ENCODE data around the gene RNF224.

RNF224 gene

DNA sequence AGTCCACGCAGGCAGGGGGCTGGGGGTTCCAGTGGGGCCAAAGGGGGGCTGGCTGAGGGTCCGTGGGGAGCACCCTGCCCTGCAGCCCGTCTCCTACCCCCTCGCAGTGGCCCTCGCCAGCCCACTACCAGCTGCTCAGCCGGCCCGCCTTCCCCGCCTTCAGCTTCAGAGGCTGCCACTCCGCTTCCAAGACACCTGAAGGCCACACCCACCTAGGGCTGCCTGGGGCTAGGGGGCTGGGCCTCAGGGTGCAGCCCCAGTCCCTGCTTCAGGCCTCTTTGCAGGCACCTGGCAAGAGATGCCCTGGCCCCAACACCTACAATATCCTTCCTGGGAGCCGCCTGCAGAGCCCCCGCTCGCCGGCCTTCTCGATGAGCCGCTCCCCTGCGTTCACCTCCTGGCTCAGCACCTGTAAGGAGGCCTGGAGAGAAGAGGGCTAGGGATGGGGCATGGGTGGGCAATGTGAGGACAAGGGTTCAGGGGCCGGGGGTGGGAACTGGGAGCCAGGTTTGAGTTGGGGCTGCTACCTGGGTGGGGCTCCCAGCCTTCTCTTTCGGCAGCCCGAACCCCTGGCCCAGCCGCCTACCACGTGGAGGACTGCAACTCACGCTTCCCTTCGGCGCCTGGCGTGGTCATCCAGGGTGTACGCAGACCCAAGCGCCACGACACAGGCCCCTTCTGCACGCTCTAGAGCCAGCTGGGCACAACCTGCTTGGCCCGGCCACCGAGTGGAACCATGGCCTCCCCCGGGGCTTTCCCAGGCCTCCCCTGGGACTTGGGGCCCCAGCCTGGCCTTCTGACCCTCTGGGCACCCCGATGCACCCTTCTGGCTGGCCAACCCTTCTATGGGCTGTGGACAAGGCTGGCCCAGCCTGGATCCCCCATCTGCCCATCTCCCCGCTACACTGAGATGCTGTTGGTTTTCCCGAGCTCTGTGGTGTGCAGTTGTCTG lies 25.5 kb downstream of the RNF224 start:
- TF ChIP-seq, protein P1, sequence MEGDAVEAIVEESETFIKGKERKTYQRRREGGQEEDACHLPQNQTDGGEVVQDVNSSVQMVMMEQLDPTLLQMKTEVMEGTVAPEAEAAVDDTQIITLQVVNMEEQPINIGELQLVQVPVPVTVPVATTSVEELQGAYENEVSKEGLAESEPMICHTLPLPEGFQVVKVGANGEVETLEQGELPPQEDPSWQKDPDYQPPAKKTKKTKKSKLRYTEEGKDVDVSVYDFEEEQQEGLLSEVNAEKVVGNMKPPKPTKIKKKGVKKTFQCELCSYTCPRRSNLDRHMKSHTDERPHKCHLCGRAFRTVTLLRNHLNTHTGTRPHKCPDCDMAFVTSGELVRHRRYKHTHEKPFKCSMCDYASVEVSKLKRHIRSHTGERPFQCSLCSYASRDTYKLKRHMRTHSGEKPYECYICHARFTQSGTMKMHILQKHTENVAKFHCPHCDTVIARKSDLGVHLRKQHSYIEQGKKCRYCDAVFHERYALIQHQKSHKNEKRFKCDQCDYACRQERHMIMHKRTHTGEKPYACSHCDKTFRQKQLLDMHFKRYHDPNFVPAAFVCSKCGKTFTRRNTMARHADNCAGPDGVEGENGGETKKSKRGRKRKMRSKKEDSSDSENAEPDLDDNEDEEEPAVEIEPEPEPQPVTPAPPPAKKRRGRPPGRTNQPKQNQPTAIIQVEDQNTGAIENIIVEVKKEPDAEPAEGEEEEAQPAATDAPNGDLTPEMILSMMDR (IDR thresholded peaks at IDR 0.05; ENCODE audit: low read depth, low read length): no peak
- H3K4me3 ChIP-seq (replicated peaks in 1 of 2; ENCODE audit: low read depth in 2 of 2, low read length in 2 of 2): no peak overlapping the region
- no peak for DNase-seq (ENCODE audit: low read depth in 2 of 2)

DNA sequence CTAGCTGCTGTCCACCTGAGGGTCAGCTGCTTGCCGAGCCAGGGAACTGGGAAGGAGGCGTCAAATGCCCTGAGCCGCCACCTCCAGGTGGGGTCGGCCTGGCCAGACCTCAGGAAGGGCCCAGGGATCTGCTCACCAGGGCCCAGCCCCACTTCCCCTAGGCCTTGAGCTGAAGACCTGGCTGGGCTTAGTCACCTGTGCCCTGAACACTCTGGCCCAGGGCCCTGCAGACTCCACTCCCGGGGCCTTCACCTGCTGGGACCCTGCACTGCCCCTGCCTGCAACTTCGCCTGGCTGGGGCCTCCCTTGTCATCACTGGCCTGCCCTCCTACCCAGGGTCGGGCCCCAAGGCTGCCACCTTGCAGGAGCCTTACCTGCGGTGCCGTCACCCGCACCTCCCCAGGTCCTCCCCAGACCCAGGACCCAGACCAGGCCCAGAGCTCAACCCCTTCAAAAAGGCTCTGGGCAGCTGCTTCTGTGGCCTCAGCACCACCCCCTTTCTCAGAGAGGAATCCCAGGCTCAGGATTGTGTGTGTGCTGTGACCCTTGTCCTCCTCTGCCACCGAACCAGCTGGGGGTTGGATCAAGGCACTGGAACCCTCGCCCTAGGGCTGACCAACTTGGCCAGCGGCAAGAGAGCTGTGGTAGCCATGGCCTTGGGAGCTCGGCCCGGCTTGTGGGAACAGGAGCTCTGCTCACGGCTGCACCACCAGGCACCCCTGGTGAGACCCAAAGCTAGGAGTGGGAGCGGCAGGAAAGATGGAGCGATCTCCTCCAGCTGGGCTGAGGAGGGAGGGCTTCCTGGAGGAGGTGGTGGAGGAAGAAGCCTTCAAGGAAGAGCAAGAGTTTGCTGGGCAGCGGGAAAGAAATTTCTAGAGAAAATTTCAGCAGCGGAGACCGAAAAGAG lies 26.7 kb downstream of the RNF224 start:
- peak in 1 of 2 donors; percentile 22 for DNase-seq (ENCODE audit: low read depth in 2 of 2)
- TF ChIP-seq, protein P1 (IDR thresholded peaks at IDR 0.05; ENCODE audit: low read depth, low read length): no peak
- H3K4me3 ChIP-seq (replicated peaks in 1 of 2; ENCODE audit: low read depth in 2 of 2, low read length in 2 of 2): peak overlapping the region; percentile 70 to 76

DNA sequence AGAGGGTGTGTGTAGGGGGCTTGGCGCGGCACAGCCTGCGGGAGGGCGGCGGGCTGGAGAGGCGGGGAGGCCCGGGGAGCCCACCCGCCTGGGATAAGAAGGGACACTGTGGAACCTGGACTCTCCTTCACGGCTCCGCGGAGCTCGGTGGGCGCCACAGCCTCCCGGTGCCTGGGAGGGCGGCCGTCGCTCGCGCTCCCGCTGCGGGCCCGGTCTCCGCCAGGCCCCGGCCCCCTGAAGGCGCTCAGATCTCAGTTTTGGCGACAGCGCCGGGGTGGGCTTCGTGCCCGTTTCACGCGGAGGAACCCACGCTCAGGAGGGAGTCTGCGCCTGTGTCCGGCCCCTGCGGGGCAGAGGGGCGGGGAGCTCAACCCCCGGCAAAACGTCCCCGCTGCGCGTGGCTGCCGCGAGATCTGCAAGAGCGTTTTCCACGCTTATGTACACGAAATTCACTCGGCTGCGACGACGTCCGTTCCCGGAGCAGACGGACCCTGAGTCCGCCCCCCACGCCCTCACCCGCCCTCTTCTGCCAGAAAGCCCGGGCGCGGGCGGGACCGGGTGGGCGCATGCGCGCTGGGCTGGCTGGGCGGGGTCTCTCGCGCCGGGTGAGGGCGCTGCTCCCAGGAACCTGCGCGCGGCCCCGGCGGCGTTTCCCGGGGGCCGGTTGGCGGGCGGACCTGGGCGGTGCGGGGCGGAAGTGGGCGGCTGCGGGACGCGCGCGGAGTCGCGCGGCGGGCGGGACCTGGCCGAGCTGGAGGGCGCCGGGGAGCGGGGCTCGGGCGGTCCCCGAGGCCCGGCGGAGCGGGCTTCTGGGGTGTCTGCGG lies 27.5 kb downstream of the RNF224 start, which contains the start of gene NELFB:
Gene NELFB (plus strand): TSS at position 704 of the 824 bp plus-strand sequence.
- H3K4me3 ChIP-seq (replicated peaks in 1 of 2; ENCODE audit: low read depth in 2 of 2, low read length in 2 of 2): peak within 1 kb of the TSS; percentile 87 to 92
- DNase-seq (ENCODE audit: low read depth in 2 of 2): peak; percentile 84 to 92
- TF ChIP-seq, protein P1 (IDR thresholded peaks at IDR 0.05; ENCODE audit: low read depth, low read length): no peak

DNA sequence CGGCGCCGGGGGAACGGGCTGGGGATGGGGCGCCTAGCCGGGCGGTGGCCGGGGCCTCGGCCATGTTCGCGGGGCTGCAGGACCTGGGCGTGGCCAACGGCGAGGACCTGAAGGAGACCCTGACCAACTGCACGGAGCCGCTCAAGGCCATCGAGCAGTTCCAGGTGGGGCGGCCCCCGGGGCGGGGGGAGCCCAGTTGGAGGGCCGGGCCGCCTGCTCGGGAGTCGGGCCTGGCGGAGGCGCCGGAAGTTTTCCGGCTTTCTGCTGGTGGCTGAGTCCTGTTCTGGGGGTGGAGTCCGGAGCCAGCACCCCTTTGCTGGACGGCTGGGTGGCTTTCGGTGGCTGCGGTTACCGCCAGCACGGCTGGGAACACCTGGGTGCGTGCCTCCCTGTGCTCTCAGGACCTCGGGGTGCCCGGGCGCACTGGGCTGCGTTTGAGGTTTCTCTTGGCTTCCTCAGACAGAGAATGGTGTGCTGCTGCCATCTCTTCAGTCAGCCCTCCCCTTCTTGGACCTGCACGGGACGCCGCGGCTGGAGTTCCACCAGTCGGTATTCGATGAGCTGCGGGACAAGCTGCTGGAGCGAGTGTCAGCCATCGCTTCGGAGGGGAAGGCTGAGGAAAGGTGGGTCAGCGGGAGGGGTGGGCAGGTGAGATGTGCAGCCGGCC lies 28.3 kb downstream of the RNF224 start:
- H3K4me3 ChIP-seq (replicated peaks in 1 of 2; ENCODE audit: low read depth in 2 of 2, low read length in 2 of 2): peak overlapping the region; percentile 87 to 92
- peak; percentile 43 to 45 for DNase-seq (ENCODE audit: low read depth in 2 of 2)
- TF ChIP-seq, protein P1 (IDR thresholded peaks at IDR 0.05; ENCODE audit: low read depth, low read length): no peak

DNA sequence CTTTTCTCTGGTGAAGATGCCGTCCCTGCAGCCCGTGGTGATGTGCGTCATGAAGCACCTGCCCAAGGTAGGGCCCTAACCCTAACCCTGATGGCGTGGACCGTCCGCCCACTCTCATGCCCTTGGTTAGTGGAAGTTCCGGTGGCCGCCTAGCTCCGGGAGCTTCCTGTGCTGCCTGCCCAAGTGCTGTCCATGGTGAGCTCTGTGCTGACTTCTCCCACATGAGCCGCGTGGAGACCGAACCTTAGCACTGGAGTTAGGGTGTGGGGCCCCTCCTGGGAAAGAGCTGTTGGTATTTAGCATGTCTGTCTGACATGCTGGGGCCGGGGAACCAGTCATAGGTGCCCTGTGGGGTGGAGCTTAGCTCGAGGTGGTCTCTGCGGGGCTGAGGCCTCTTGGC lies 29.1 kb downstream of the RNF224 start:
- TF ChIP-seq, protein P1 (IDR thresholded peaks at IDR 0.05; ENCODE audit: low read depth, low read length): no peak
- peak overlapping the region; percentile 87 to 92 for H3K4me3 ChIP-seq (replicated peaks in 1 of 2; ENCODE audit: low read depth in 2 of 2, low read length in 2 of 2)
- no peak for DNase-seq (ENCODE audit: low read depth in 2 of 2)

Measured in cardiac fibroblast (primary cell).